GM12878 (cell line): ENCODE data around the gene GJA4. TPM values are rescaled to one million over a fixed set of nuclear protein-coding genes. Genes with fewer than 3 reads are reported as not detected.

Source experiments
- ATAC-seq: fragments of 200-7000 bp; cut with Tn5 transposase; 3 replicates; pipeline ENCODE4 v1.9.1; 2020; ENCODE audit warnings: mild to moderate bottlenecking, moderate library complexity
- BruUV-seq: library from RNA; stranded (reverse); fragments of 400-500 nt; replicated peaks from 2 replicates; lab custom pipeline; 2021; lab: Mats Ljungman, UMichigan
- CTCF ChIA-PET: fragments of 300-600 bp; sonication (Branson Sonifier 250); formaldehyde crosslinking; extraction: SDS; loops from one replicate; lab custom pipeline; 2021; ENCODE audit warnings: inconsistent platforms; lab: Yijun Ruan, JAX
- POLR2A ChIA-PET: fragments of 350-600 bp; formaldehyde crosslinking; extraction: SDS; loops from one replicate; lab custom pipeline; 2021; ENCODE audit warnings: inconsistent platforms; lab: Charles Lee
- RAD21 ChIA-PET: fragments of 300-600 bp; sonication (Branson Sonifier 250); formaldehyde crosslinking; loops from one replicate; lab custom pipeline; 2023; ENCODE audit warnings: antibody characterized with exemption; ENCODE audit not compliant: unreplicated experiment; lab: Charles Lee
- SMC1A ChIA-PET: fragments of 300-600 bp; sonication (Branson Sonifier 250); formaldehyde crosslinking; loops from one replicate; lab custom pipeline; 2023; ENCODE audit not compliant: unreplicated experiment, uncharacterized antibody; lab: Charles Lee
- DNase-seq: peaks from one replicate; pipeline ENCODE4 v3.0.0-alpha.2; 2011; ENCODE audit warnings: low read depth, low spot score
- FAIRE-seq: peaks from 3 replicates; lab custom pipeline; 2011; peaks lifted over from hg19 to GRCh38; lab: Jason Lieb, UNC
- H2AFZ ChIP-seq: 2 replicates; pipeline ENCODE4 v1.6.0; 2011; ENCODE audit warnings: low read depth, low read length, control low read depth; ENCODE audit not compliant: control insufficient read depth
- H3K27ac ChIP-seq: 2 replicates; pipeline ENCODE4 v1.5.1; 2011; ENCODE audit warnings: control low read depth; ENCODE audit not compliant: control insufficient read depth, insufficient read depth
- H3K27me3 ChIP-seq, 2 experiments: replicated peaks in 1 of 2; 2 replicates each; pipeline versions ENCODE4 v1.6.0 to v1.6.1; 2011; ENCODE audit warnings: low read length in 1 of 2; ENCODE audit not compliant: control insufficient read depth in 2 of 2, insufficient read depth in 2 of 2
- H3K36me3 ChIP-seq, 2 experiments: 2 replicates each; pipeline ENCODE4 v1.5.1; 2011; ENCODE audit warnings: low read length in 1 of 2; ENCODE audit not compliant: control insufficient read depth in 2 of 2, insufficient read depth in 2 of 2
- H3K4me1 ChIP-seq: 2 replicates; pipeline ENCODE4 v1.6.1; 2011; ENCODE audit warnings: mild to moderate bottlenecking, low read length, moderate library complexity, mixed read lengths; ENCODE audit not compliant: control insufficient read depth, insufficient read depth
- H3K4me2 ChIP-seq: 2 replicates; pipeline ENCODE4 v1.6.0; 2011; ENCODE audit warnings: control low read depth; ENCODE audit not compliant: control insufficient read depth, insufficient read depth
- H3K4me3 ChIP-seq: fragments of 200-600 bp; sonication (generic); 2 replicates; pipeline ENCODE4 v1.5.1; 2016
- H3K79me2 ChIP-seq: 2 replicates; pipeline ENCODE4 v1.6.0; 2011; ENCODE audit warnings: low read length; ENCODE audit not compliant: control insufficient read depth, insufficient read depth
- H3K9ac ChIP-seq: 2 replicates; pipeline ENCODE4 v1.8.0; 2011; ENCODE audit warnings: low read length, control low read depth, mixed read lengths; ENCODE audit not compliant: control insufficient read depth, insufficient read depth
- H3K9me3 ChIP-seq: replicated peaks from 3 replicates; pipeline ENCODE4 v1.5.1; 2011; ENCODE audit warnings: mild to moderate bottlenecking, low read length; ENCODE audit not compliant: control insufficient read depth, insufficient read depth
- H4K20me1 ChIP-seq: 2 replicates; pipeline ENCODE4 v1.6.0; 2011; ENCODE audit not compliant: control insufficient read depth, insufficient read depth
- MYC ChIP-seq: IDR thresholded peaks from 2 replicates; pipeline ENCODE4 v1.6.1; 2011; ENCODE audit warnings: mild to moderate bottlenecking, low read length, moderate library complexity, inconsistent platforms; ENCODE audit not compliant: insufficient read depth, insufficient replicate concordance, insufficient read length, severe bottlenecking
- ZNF217 ChIP-seq: fragments of 450-650 bp; IDR thresholded peaks from 2 replicates; pipeline ENCODE4 v1.6.1; 2017; ENCODE audit warnings: antibody characterized with exemption, mild to moderate bottlenecking
- WGBS: methylation state at CpG from one replicate; pipeline ENCODE4 v1.1.6; 2016; ENCODE audit warnings: low lambda C conversion rate; ENCODE audit not compliant: insufficient replicate concordance, insufficient coverage; ENCODE audit errors: missing lambda C conversion rate; 5-methylcytosine and 5-hydroxymethylcytosine counted together
- in situ Hi-C: fragments of 300-500 bp; cut with MboI; formaldehyde crosslinking; loops from 9 replicates; pipeline ENCODE4 v1.14.3; 2018; ENCODE audit warnings: mixed read lengths
- intact Hi-C: fragments of 100-400 bp; cut with micrococcal nuclease; formaldehyde crosslinking; loops from one replicate; pipeline ENCODE4 v1.14.2; 2022; ENCODE audit not compliant: unreplicated experiment
- polyA plus RNA-seq, 11 experiments: library from polyadenylated mRNA; depleted of rRNA in 4 of 11; unstranded in 6 of 11; stranded (reverse) in 5 of 11; fragments of >200 nt; fragmentation: Nextera tagmentation in 4 of 11; fragmentation: Illumina TruSeq in 1 of 11; extraction: Ambion mirVana in 4 of 11; extraction: Trizol in 1 of 11; gene quantifications; 1 replicate in 1 of 11; 2 replicates in 10 of 11; pipeline versions ENCODE4 v1.2.1 to v1.2.3, GENCODE V29; 2011 to 2016; ENCODE audit warnings: inconsistent platforms in 2 of 11, missing spikeins in 2 of 11, low read depth in 1 of 11
- total RNA-seq, 4 experiments: library from RNA; depleted of rRNA in 3 of 4; stranded (reverse); fragments of >200 nt in 3 of 4; fragmentation: Illumina TruSeq in 1 of 4; extraction: Trizol in 1 of 4; gene quantifications; 2 replicates each; pipeline versions ENCODE4 v1.2.1 to v1.2.3, GENCODE V29; 2013 to 2021
- TF ChIP-seq, protein P1 (sequence below): IDR thresholded peaks from 2 replicates; pipeline ENCODE4 v1.6.1; 2012; ENCODE audit warnings: low read length, inconsistent platforms

Gene GJA4
- total and polyA plus RNA-seq, 10 of the 15 experiments (the other 5 are each of a cell fraction or from before 2014, with no cell fraction given): 0.09 to 0.18 TPM; not detected in 8

DNA sequence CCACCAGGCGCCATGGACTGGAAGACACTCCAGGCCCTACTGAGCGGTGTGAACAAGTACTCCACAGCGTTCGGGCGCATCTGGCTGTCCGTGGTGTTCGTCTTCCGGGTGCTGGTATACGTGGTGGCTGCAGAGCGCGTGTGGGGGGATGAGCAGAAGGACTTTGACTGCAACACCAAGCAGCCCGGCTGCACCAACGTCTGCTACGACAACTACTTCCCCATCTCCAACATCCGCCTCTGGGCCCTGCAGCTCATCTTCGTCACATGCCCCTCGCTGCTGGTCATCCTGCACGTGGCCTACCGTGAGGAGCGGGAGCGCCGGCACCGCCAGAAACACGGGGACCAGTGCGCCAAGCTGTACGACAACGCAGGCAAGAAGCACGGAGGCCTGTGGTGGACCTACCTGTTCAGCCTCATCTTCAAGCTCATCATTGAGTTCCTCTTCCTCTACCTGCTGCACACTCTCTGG is 8.0 kb upstream of the GJA4 start:
- CTCF ChIA-PET: interaction anchor here (1.0 to 2.8 kb wide), 2 partner anchors 69 to 437 kb away, joined by 3 to 27 read pairs; no protein-coding TSS in a partner anchor
- no peak overlapping the region for H2AFZ ChIP-seq
- intact Hi-C loops: no loop called here
- H4K20me1 ChIP-seq: no peaks in the 10 kb centered on the region
- no peak for DNase-seq
- no peak for ATAC-seq
- POLR2A ChIA-PET: no interaction called here
- H3K4me2 ChIP-seq: no peak overlapping the region
- TF ChIP-seq, protein P1, sequence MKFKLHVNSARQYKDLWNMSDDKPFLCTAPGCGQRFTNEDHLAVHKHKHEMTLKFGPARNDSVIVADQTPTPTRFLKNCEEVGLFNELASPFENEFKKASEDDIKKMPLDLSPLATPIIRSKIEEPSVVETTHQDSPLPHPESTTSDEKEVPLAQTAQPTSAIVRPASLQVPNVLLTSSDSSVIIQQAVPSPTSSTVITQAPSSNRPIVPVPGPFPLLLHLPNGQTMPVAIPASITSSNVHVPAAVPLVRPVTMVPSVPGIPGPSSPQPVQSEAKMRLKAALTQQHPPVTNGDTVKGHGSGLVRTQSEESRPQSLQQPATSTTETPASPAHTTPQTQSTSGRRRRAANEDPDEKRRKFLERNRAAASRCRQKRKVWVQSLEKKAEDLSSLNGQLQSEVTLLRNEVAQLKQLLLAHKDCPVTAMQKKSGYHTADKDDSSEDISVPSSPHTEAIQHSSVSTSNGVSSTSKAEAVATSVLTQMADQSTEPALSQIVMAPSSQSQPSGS: no peak
- TF ChIP-seq MYC: no peak
- TF ChIP-seq ZNF217: no peak
- no peak overlapping the region for H3K4me3 ChIP-seq
- in situ Hi-C loops: loop anchor here (5.0 kb wide), 1 partner anchor 68 kb away; no protein-coding TSS in a partner anchor
- H3K4me1 ChIP-seq: no peaks in the 10 kb centered on the region
- H3K9ac ChIP-seq: no peak overlapping the region
- 47% methylated on average over 28 of the region's 28 CpGs for WGBS
- BruUV-seq: no TSS peak
- H3K36me3 ChIP-seq: no peaks in the 10 kb centered on the region
- RAD21 ChIA-PET: interaction anchor here (1.1 to 1.2 kb wide), 2 partner anchors 11 to 68 kb away, joined by 3 to 5 read pairs; no protein-coding TSS in a partner anchor
- no peak for FAIRE-seq
- H3K27me3 ChIP-seq: peaks cover 2 to 6% of the 10 kb centered on the region in 2 experiments; a peak in 2 of 4 replicates
- SMC1A ChIA-PET: interaction anchor here (1.0 kb wide), 1 partner anchor 68 kb away, joined by 3 read pairs; no protein-coding TSS in a partner anchor
- no peaks in the 10 kb centered on the region for H3K9me3 ChIP-seq
- no peak overlapping the region for H3K27ac ChIP-seq
- no peaks in the 10 kb centered on the region for H3K79me2 ChIP-seq
